ENCODE data around the gene FRYL.

DNA sequence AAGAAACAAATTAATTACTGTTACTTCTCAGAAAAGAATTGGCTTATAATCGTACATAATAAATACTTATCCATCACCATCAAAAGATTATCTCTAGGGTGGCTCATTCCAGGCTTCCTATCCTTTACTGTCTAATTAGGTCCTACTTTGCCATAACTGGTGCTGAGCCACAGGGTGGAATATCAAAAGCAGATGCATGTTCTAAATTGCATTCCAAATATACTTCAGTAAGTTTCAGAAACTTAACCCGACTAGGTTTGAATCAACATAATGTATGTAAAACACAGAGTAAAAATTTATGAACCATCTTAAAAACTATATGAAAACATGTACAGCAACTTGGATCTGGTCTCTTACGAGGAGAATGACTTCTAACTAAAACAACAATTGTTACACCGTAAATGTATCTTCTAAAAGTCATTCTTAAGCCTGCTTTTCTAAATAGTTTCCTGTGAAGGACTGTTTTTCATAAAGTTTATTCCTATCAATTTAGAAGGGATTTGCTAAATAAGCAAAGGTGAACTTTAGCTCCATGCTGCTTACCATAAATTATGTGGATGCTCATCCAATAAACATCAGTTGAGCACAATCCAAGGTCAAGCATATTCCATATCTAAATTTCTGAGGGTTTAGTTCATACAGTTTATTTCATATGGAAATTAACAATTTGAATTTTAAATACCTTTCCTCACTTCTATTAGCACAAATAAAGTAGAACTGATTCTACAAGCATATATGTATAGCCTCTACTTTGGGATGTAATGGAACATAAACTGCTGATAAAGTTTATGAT is 276.6 kb downstream of the FRYL start:
- TF ChIP-seq, protein P1, sequence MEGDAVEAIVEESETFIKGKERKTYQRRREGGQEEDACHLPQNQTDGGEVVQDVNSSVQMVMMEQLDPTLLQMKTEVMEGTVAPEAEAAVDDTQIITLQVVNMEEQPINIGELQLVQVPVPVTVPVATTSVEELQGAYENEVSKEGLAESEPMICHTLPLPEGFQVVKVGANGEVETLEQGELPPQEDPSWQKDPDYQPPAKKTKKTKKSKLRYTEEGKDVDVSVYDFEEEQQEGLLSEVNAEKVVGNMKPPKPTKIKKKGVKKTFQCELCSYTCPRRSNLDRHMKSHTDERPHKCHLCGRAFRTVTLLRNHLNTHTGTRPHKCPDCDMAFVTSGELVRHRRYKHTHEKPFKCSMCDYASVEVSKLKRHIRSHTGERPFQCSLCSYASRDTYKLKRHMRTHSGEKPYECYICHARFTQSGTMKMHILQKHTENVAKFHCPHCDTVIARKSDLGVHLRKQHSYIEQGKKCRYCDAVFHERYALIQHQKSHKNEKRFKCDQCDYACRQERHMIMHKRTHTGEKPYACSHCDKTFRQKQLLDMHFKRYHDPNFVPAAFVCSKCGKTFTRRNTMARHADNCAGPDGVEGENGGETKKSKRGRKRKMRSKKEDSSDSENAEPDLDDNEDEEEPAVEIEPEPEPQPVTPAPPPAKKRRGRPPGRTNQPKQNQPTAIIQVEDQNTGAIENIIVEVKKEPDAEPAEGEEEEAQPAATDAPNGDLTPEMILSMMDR (IDR thresholded peaks at IDR 0.05; ENCODE audit: poor library complexity, severe bottlenecking) = no peak
- TF ChIP-seq EZH2 (IDR thresholded peaks at IDR 0.05; ENCODE audit: borderline replicate concordance, insufficient read depth, low read length, poor library complexity, severe bottlenecking) (no peak), SMC3 (conservative IDR thresholded peaks at IDR 0.05; ENCODE audit: poor library complexity) (no peak)
